ENCODE results near the gene ATXN1L.
"Not testable (repeated sequence)": the region's sequence is repeated elsewhere in the genome, so short reads cannot be mapped to it uniquely, and the experiment has no call there.

Gene ATXN1L

DNA sequence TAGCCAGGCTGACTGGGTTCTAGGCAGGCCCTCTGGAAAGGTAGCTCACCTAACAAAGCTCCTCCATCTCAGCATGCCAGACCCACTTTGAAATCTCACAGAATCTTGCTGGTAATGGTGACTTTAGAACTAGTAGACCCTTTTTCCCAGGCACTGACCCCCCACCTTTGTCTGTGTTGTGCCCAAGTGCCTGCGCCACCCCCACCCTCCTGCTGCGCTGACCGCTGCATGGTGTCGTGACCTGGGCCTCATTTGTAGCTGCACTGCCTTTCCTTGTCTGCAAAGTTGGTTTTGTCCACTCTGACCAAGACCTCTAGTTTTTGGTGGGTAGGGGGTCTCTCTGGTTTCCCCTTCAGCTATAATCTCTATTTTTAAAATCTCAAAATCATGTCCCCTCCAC lies 6.8 kb downstream of the ATXN1L start:
- no peak for DNase-seq

- DNase-seq, result no peak
Measured at GRCh38 chr16:71853413-71853812, 7.6 kb downstream of the ATXN1L start.

DNA sequence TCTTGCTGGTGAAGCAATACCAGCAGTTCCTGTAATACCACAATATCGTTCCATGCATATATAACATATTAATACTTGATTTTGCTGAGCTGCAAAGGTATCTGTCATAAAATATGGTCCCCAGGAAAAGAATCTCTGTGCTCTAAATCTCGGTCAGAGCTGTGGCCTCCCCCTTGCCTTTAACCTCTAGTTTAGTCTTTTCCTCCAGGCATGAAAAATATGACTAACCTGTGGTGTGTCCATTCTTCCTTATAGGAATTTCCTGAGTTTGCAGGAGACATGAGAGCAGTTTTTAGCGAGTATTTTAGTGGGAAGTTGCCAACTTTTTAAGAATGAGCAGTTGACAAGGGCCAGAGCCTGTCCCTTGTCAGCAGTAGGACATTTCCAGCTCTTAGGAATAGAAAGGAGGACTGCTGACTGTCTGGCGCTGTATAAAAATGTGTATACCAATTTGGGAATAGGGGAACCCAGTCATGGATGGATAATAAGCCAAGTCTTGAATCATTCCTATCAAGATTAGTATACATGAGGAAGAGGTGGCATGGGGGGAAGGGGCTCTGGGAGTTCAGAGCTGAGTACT lies 8.7 kb downstream of the ATXN1L start:
- no peak for DNase-seq

DNA sequence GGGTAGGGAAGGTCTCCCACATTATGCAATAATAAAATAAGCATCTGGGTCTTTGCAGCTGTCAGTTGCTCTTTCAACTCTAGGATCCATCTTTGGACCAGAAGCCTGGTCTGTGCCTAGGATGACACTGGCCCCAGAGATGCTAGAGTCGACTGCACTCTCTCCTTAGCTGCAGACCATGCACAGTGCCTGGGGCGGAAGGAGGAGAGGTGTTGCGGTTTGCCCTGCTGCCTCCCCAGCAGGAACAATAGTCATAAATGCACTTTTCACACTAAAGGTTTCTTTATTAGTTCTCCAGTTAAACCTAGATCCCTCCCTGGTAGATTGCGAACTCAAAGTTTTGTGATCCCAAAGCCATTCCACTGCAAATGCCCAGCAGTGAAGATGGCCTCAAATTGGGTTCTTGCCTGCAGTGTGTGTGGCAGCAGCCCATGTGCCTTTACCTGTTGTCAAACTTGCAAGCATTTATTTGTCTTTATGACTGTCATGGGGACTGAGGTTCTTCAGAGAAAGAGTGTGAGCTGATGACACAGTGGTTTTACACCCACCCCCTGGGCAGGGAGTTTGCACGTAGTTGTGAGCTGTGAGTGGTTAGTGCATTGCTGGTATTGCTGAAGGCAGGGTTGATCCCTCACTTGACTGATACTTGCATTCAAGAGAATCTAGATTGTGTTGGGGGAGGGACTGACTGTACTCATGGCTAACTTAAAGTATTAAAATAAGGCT lies 10.3 kb downstream of the ATXN1L start:
- no peak for DNase-seq

GRCh38 chr16:71859762-71860521 lies 14.2 kb downstream of the ATXN1L start:
- DNase-seq, result no peak

DNA sequence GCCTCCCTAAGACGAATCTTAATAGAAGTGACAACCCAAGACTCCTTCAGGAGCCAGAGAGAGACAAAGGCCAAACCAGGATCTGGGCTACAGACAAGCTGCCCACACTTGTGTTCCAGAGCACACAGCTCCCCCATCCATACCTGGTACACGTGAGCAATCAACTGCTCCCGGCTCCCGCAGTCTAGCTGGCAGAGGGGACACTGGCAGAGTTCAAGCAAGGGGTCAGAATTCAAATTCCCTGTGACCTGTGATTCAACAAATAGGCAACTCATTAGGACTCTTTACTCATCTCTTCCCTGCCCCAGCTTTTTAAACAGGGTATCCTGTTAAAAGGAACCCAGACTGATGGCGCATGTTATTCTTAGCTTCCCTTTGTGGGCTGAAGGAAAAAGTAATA lies 18.2 kb downstream of the ATXN1L start:
- no peak for DNase-seq

- no peak for DNase-seq
Measured at GRCh38 chr16:71865173-71865863, 19.5 kb downstream of the ATXN1L start.

GRCh38 chr16:71867175-71867574 lies 21.4 kb downstream of the ATXN1L start:
- not testable (repeated sequence) for DNase-seq

DNA sequence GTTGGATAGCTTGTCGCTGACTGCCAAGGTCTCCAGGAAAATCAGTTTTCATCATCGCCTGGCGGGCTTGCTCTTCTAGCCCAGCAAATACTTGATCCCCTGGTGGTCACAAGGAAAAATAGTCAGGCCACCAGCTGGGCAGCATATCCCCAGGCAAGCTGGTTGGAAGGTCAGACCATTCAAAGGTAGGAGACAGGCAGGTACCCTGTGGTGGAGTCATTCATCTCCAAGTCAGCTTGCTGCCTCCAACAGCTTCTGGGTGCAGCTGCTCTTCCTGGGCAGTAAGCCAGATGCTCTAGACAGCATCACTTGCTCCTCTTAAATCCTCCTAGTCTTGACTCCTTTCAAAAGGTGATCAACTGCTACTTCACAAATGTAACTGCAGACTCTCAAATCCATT lies 22.2 kb downstream of the ATXN1L start:
- DNase-seq, result no peak

- no peak for DNase-seq
Measured at GRCh38 chr16:71869089-71869488, 23.3 kb downstream of the ATXN1L start.

GRCh38 chr16:71870818-71871217 lies 25.0 kb downstream of the ATXN1L start:
- no peak for DNase-seq

- DNase-seq, result no peak
Measured at GRCh38 chr16:71873199-71873598, 27.4 kb downstream of the ATXN1L start.

GRCh38 chr16:71878911-71879310 lies 33.1 kb downstream of the ATXN1L start:
- no peak for DNase-seq

- no peak for DNase-seq
Measured at GRCh38 chr16:71880176-71880575, 34.4 kb downstream of the ATXN1L start.

- peak; percentile 50 for DNase-seq
Measured at GRCh38 chr16:71882505-71883167, 36.9 kb downstream of the ATXN1L start.

GRCh38 chr16:71883168-71883848 lies 37.5 kb downstream of the ATXN1L start:
- DNase-seq, result peak; percentile 69

DNA sequence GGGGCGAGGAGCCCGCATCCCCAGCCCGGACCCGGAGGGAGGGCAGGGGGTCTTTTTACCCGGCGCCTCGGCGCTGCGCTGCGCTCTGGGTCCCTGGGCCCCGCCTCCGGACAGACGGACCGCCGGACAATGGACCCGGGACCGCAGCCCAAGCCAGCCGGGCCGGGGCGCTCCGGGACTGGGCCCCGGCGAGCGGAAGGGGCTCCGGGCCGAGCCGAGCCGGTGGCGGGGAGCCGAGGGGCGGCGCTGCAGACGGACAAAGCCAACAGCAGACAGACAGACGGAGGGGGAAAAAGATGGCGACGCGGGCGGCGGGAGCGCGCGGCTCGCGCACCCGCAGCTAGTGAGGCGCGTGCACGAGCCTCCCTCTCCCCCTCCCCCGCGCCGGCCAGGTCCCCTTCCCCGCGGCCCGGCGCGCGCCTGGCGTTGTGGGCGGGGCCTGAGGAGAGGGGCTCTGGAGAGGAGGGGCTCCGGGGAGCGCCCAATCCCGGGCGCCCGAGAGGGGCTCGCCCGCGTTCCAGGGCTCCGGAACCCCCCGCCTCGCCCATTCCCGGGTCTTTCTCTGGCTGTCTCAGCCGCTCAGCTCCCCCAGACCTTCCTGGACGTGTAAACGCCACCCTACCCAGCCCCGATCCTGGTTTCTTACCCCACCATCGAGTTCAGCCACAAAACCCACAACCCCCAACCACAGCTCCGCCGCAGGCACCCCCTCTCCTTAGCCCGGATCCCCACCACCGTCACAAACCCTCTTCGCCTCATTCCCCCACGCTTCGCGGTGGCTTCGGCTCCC lies 38.3 kb downstream of the ATXN1L start, which contains the start of gene ZNF821:
Gene ZNF821, minus strand, starts transcription at position 334 of the 790 bp plus-strand sequence. CDS start 4,236 bp downstream, outside the sequence.
- peak; percentile 90 for DNase-seq

DNA sequence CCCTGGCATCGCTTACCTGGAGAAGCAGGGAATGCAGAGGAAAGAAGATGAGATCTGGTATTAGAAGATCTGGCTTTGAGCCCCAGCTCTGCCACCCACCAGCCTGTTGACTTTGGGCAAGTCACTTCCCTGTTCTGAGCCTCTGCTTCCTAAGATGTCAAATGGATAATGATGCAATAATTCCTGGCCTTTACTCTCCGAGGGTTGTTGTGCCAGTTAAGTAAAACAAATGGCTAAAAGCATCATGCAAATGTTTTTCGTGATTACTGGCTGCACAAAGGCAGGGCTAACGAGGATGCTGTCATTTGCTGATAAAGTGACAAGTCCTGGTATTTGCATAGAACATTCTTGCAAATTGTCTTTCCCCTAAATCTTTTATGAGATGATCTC lies 39.5 kb downstream of the ATXN1L start:
- DNase-seq, result no peak

- no peak for DNase-seq
Measured at GRCh38 chr16:71889147-71889546, 43.4 kb downstream of the ATXN1L start.

GRCh38 chr16:71893888-71894228 lies 48.1 kb downstream of the ATXN1L start:
- no peak for DNase-seq

GRCh38 chr16:71894229-71894920 lies 48.6 kb downstream of the ATXN1L start:
- peak; percentile 48 for DNase-seq
